Peyer's patch (tissue), 4 donors: Measurements from ENCODE around the gene APOBEC3A. TPM values are rescaled to one million over a fixed set of nuclear protein-coding genes. Genes with fewer than 3 reads are reported as not detected.
A peak's percentile ranks its signal among the peaks of the same experiment; 100 is the strongest.
"Not testable (repeated sequence)": the region's sequence is repeated elsewhere in the genome, so short reads cannot be mapped to it uniquely, and the experiment has no call there.

Experiments
- DNase-seq, 3 donors: peaks; one replicate each; pipeline ENCODE4 v3.0.0-alpha.2; 2017 to 2019
- H3K27ac ChIP-seq, 4 donors: fragments of 200-600 bp; sonication (generic); one replicate each; pipeline ENCODE4 v1.5.1; 2016 to 2019
- H3K27me3 ChIP-seq, 2 donors: fragments of 200-600 bp; sonication (generic); one replicate each; pipeline ENCODE4 v1.5.1; 2019
- H3K36me3 ChIP-seq, 3 donors: fragments of 200-600 bp; sonication (generic); one replicate each; pipeline ENCODE4 v1.5.1; 2016 to 2019
- H3K4me1 ChIP-seq, 4 donors: fragments of 200-600 bp; sonication (generic); one replicate each; pipeline ENCODE4 v1.5.1; 2016 to 2019
- H3K4me3 ChIP-seq, 4 donors: fragments of 200-600 bp; sonication (generic); 1 replicate in 3 of 4; 2 replicates in 1 of 4; pipeline ENCODE4 v1.5.1; 2016 to 2019; ENCODE audit warnings: mild to moderate bottlenecking in 1 of 4
- H3K9me3 ChIP-seq, 4 donors: fragments of 200-600 bp; sonication (generic); one replicate each; pipeline ENCODE4 v1.5.1; 2016 to 2019; ENCODE audit warnings: mild to moderate bottlenecking in 1 of 4
- CTCF ChIP-seq, 6 experiments: fragments of 450-650 bp in 4 of 6; fragments of 200-600 bp in 2 of 6; sonication (generic) in 1 of 6; IDR thresholded peaks; one replicate each; pipeline ENCODE4 v1.5.1; 2017 to 2019; ENCODE audit warnings: antibody characterized with exemption in 6 of 6, mild to moderate bottlenecking in 3 of 6, moderate library complexity in 1 of 6
- POLR2A ChIP-seq, 2 donors: fragments of 450-650 bp; IDR thresholded peaks; one replicate each; pipeline ENCODE4 v1.5.1; 2017; ENCODE audit warnings: antibody characterized with exemption in 2 of 2, mild to moderate bottlenecking in 2 of 2, moderate library complexity in 2 of 2
- total RNA-seq, 4 donors: library from RNA; depleted of rRNA; stranded (reverse); fragments of >200 nt; gene quantifications; one replicate each; pipeline ENCODE4 v1.1.0, GENCODE V29; 2016

APOBEC3A gene
- total RNA-seq, 4 donors from 2014 or later, result 9.1 TPM; not detected in 3

DNA sequence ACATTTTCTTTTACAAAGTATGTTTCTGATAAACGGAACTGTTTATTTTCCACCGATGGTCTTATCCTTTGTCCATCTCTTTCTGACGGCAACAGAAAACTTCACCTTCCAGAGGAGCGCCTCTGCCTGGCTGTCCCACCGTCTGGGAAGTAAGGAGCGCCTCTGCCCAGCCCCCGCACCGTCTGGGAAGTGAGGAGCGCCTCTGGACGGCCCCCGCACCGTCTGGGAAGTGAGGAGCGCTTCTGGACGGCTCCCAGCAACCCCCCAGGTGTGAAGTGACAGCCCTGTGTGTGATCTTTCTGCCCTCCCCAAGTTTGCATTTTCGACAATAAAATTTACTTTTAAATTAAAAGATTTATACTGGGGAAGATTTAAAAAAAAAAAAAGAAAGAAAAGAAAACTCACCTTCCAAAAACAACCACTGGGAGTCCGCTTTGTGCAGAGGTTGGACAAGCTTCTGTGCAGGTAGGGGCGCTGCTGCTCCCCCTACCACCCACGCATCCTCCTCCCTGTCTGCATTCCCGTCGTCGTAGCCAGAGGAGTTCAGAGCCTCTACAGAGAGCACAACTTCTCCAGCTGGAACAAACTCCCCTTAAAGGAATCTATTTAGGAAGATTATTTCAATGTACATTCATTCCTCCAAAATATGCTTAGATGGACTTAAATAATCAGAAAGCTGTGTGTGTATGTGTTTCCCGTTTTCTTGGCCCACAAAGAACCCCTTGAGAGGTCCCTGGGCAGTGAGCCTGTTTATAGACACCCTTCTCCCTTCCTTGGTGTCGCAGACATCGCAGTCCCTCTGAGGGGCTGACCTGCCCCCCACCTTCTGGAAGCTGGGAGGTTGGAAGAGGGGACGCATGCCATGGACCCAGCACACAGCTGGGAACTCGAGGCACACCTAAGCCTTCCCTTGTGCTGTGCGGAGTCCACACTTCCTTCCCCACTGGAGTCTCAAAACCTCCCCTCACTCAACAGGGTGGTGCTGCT lies 23.9 kb downstream of the APOBEC3A start:
- H3K4me3 ChIP-seq, result peak overlapping the region in 3 of 4 donors; percentile 35 to 57 (median 43)
- DNase-seq, result peak in 2 of 3 donors; percentile 59 to 62
- H3K27me3 ChIP-seq, result no peaks in the 10 kb centered on the region
- H3K27ac ChIP-seq, result peak overlapping the region in 3 of 4 donors; percentile 54 to 86 (median 57)
- H3K9me3 ChIP-seq, result no peaks in the 10 kb centered on the region
- H3K36me3 ChIP-seq, result no peaks in the 10 kb centered on the region
- peak in 4 of 6 experiments; percentile 20 to 46 (median 22) for TF ChIP-seq CTCF (IDR thresholded peaks at IDR 0.05)
- TF ChIP-seq POLR2A (IDR thresholded peaks at IDR 0.05), result no peak
- peaks cover 0 to 9% (median 6%) of the 10 kb centered on the region in 4 donors for H3K4me1 ChIP-seq

DNA sequence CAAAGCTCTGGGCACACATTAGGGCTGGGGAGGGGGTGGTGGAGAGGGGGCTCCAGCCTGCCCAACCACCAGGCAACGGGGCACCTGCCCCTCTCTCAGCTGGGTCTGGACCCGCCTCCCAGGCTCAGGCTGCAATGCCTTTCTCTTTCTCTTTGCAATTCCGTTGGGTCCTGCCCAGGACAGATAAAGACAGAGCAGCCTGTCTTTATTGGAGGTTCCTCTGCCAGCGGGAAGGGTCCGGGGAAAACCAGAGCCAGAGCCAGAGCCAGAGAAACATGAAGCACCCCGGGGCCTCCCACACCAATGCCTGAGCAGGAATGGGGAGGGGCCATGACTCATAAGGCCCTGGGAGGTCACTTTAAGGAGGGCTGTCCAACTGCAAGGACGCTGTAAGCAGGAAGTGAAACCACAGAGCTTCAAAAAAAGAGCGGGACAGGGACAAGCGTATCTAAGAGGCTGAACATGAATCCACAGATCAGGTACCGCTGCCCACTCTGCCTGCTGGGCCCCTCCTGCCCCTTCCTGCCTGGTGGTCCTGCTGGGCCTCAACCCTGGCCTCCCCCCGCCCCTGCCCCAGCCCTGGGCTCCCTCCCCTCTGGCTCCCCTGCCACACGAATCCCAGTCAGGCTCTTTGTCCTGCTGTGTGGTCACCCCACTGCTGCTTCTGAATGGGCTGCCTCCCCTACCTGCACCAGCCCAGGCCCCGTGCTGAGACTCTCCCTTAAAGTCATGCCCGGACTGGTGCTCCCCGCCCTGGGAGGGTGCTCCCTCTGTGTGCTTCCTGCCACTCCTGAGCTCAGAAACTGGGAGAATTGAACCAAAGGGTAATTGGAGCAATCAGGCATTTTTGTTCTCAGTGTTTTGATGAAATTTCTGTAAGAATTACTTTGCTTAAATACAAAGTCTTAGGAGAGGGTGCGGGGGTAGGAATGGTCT lies 24.9 kb downstream of the APOBEC3A start, which contains the start of gene APOBEC3B:
Gene APOBEC3B (plus strand): TSS at position 356 of the 936 bp plus-strand sequence. CDS start 107 bp downstream, at position 463.
- Histone ChIP-seq H3K27ac (peak within 1 kb of the TSS in 3 of 4 donors; percentile 54 to 86 (median 57)), H3K9me3 (no peaks in the 10 kb centered on the region), H3K4me3 (peak within 1 kb of the TSS in 3 of 4 donors; percentile 35 to 57 (median 43)), H3K36me3 (no peaks in the 10 kb centered on the region), H3K4me1 (peaks cover 0 to 9% (median 6%) of the 10 kb centered on the region in 4 donors), H3K27me3 (no peaks in the 10 kb centered on the region)
- TF ChIP-seq CTCF (IDR thresholded peaks at IDR 0.05) (no peak), POLR2A (IDR thresholded peaks at IDR 0.05) (peak in 1 of 2 donors; percentile 35)
- DNase-seq, result peak in 2 of 3 donors; percentile 87 to 95

DNA sequence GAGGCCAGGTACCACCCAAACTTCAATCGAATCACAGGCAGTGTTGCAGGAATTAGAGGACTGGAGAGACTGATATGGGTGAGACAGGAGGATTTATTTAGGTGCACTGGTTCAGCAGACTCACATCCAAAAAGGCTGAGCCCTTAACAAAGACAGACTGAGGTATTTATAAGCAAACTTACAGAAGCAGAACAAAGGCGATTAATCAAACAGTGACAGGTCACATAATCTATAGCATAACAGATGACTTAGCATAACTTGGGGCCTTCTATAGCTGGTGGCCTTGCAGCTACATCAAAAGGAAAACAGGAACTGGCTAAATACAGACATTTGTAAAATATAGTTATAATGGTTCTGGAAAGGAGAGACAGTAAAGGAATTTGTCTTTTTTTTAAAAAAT lies 26.8 kb downstream of the APOBEC3A start:
- peaks cover 0 to 9% (median 6%) of the 10 kb centered on the region in 4 donors for H3K4me1 ChIP-seq

DNA sequence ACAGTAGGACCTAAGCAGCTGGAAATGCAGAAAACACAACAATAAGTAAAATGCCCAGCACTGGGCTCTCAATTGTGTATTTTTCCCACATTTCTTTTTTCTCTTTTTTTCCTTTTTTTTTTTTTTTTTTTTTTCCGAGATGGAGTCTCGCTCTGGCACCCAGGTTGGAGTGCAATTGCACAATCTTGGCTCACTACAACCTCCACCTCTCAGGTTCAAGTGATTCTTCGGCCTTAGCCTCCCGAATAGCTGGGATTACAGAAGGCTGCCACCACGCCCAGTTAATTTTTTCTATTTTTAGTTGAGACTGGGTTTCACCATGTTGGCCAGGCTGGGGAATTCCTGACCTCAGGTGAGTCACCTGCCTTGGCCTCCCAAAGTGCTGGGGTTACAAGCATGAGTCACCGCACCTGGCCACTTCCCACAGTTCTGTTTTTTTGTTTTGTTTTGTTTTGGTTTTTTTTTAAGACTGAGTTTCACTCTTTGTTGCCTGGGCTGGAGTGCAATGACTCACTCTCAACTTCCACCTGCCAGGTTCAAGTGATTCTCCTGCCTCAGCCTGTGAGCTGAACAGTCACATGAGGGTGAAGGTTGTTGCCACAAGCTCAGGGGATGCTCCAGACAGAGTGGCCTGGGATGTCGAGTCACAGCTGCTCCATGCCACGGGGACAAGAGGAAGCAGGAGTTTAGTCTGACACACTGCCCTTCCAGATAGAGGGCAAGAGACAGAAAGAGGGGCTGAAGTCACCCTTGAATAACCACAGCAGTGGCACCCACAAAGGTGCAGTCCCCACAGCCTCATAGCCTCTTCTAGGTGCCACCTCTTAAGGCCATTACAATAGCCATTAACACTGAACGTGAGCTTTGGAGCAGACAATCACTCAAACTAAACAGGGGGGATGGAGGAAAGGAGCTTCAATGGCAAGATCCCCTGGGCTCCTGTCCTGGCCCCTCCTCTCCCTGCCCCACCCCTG lies 27.7 kb downstream of the APOBEC3A start:
- H3K27me3 ChIP-seq, H3K9me3 ChIP-seq, H3K36me3 ChIP-seq, H3K4me3 ChIP-seq, H3K4me1 ChIP-seq: not testable (repeated sequence)
- peak overlapping the region in 1 of 4 donors; percentile 60 for H3K27ac ChIP-seq
- DNase-seq, result peak in 1 of 3 donors; percentile 88

More for the DNA sequence above, 26.8 kb downstream of the APOBEC3A start:
- Histone ChIP-seq H3K36me3 (no peaks in the 10 kb centered on the region), H3K27me3 (no peaks in the 10 kb centered on the region), H3K9me3 (no peaks in the 10 kb centered on the region), H3K4me3 (no peak overlapping the region), H3K27ac (no peak overlapping the region)
- DNase-seq, result no peak
- TF ChIP-seq CTCF (IDR thresholded peaks at IDR 0.05) (no peak), POLR2A (IDR thresholded peaks at IDR 0.05) (no peak)

DNA sequence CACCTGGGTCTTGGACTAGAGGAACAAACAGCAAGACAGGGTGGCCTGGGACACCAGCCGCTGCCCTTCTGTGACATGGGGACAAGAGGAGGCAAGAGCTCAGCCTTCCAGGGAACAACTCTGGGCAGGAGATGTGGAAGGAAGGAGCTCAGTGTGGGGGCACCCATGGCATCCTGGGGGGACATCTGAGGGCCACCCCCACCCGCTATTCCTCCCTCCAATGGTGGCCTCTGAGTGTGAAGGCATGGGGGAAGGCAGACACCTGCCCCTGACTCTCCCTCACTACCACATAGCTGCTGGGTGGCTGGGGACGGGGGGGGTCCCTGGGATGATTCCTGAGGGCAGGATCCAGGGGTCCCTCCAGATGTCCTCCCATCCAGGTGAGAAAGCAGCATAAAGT lies 29.2 kb downstream of the APOBEC3A start:
- Histone ChIP-seq H3K4me3 (no peak overlapping the region), H3K36me3 (no peaks in the 10 kb centered on the region), H3K27ac (no peak overlapping the region), H3K4me1 (peaks cover 0 to 9% (median 6%) of the 10 kb centered on the region in 4 donors), H3K27me3 (no peaks in the 10 kb centered on the region), H3K9me3 (no peaks in the 10 kb centered on the region)
- no peak for DNase-seq
- TF ChIP-seq CTCF (IDR thresholded peaks at IDR 0.05) (no peak), POLR2A (IDR thresholded peaks at IDR 0.05) (no peak)
